ENCODE measurements around the gene RPP25. TPM values are rescaled to one million over a fixed set of nuclear protein-coding genes. Genes with fewer than 3 reads are reported as not detected.
A peak's percentile ranks its signal among the peaks of the same experiment; 100 is the strongest.

The RPP25 gene
- total and polyA plus RNA-seq, 2 of the 13 experiments (the other 11 are each of a cell fraction or from before 2014, with no cell fraction given): 0.05 to 0.11 TPM

DNA sequence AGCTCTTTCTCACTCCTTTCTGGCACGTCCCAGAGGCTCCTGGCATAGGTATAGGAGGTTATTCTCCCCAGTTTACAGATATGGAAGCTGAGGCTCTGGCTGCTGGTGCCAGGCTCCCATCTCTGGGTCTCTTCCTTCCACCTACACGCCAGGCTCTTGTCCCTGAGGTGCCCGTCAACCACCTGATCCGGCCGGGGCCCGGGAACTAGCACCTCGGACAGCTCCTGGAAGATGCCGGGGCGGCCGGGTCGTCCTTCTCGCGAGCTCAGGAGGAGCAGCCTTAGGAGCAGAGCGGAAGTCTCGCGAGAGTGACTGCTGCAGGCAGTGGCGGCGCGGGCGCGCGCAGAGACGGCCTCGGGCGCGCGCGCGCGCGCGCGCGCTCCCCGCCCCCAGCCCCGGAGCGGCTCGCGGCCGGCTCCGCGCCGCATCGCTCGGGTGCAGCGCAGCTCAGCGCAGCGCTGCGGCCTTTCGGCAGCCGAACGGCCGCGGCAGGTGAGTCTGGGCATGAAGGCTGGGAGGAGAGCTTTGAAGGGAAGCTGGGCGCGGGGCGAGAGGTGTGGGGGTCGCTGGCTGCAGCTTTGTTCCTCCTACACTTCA is 38.7 kb upstream of the RPP25 start, which contains the start of gene SCAMP5 (continued):
- TF ChIP-seq, protein P1, sequence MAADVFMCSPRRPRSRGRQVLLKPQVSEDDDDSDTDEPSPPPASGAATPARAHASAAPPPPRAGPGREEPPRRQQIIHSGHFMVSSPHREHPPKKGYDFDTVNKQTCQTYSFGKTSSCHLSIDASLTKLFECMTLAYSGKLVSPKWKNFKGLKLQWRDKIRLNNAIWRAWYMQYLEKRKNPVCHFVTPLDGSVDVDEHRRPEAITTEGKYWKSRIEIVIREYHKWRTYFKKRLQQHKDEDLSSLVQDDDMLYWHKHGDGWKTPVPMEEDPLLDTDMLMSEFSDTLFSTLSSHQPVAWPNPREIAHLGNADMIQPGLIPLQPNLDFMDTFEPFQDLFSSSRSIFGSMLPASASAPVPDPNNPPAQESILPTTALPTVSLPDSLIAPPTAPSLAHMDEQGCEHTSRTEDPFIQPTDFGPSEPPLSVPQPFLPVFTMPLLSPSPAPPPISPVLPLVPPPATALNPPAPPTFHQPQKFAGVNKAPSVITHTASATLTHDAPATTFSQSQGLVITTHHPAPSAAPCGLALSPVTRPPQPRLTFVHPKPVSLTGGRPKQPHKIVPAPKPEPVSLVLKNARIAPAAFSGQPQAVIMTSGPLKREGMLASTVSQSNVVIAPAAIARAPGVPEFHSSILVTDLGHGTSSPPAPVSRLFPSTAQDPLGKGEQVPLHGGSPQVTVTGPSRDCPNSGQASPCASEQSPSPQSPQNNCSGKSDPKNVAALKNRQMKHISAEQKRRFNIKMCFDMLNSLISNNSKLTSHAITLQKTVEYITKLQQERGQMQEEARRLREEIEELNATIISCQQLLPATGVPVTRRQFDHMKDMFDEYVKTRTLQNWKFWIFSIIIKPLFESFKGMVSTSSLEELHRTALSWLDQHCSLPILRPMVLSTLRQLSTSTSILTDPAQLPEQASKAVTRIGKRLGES (CRISPR knock-in tag; IDR thresholded peaks at IDR 0.05; ENCODE audit: borderline replicate concordance): peak; percentile 78; the same call in 1 of the 2 replicates
- TF ChIP-seq MED1 (CRISPR knock-in tag; IDR thresholded peaks at IDR 0.05) (peak; percentile 61; the same call in 1 of the 2 replicates), ZMAT5 (CRISPR knock-in tag; IDR thresholded peaks at IDR 0.05; ENCODE audit: borderline replicate concordance, low read depth) (no peak), FOXA1 (IDR thresholded peaks at IDR 0.05) (no peak), FOXA1 (CRISPR knock-in tag; IDR thresholded peaks at IDR 0.05) (no peak), ZNF260 (CRISPR knock-in tag; IDR thresholded peaks at IDR 0.05; ENCODE audit: borderline replicate concordance, low read depth) (no peak), MED8 (CRISPR knock-in tag; IDR thresholded peaks at IDR 0.05; ENCODE audit: insufficient replicate concordance) (no peak), SIN3A (IDR thresholded peaks at IDR 0.05; ENCODE audit: borderline replicate concordance, low read depth, low read length) (peak; percentile 99), TERF1 (CRISPR knock-in tag; IDR thresholded peaks at IDR 0.05) (0 out of 2 replicates have a peak, but pooled peaks have one; percentile 29), ZC3H13 (CRISPR knock-in tag; IDR thresholded peaks at IDR 0.05) (0 out of 2 replicates have a peak, but pooled peaks have one; percentile 54), ZSCAN25 (CRISPR knock-in tag; IDR thresholded peaks at IDR 0.05) (0 out of 2 replicates have a peak, but pooled peaks have one; percentile 55), ZNF24 (IDR thresholded peaks at IDR 0.05) (no peak), IKZF4 (CRISPR knock-in tag; IDR thresholded peaks at IDR 0.05; ENCODE audit: borderline replicate concordance, low read depth, not compliant biosample characterization) (peak; percentile 75), BRCA1 (CRISPR knock-in tag; IDR thresholded peaks at IDR 0.05) (peak; percentile 94; the same call in 1 of the 2 replicates), ZKSCAN5 (CRISPR knock-in tag; IDR thresholded peaks at IDR 0.05) (no peak), EHMT2 (IDR thresholded peaks at IDR 0.05; ENCODE audit: borderline replicate concordance, low read depth, low read length) (peak; percentile 92), ZFP36L1 (CRISPR knock-in tag; IDR thresholded peaks at IDR 0.05) (peak; percentile 86), ZNF644 (CRISPR knock-in tag; IDR thresholded peaks at IDR 0.05; ENCODE audit: low read depth) (no peak), ZNF207 (IDR thresholded peaks at IDR 0.05; ENCODE audit: borderline replicate concordance) (no peak), MED13 (CRISPR knock-in tag; IDR thresholded peaks at IDR 0.05) (peak; percentile 73; the same call in 1 of the 2 replicates)
- TF ChIP-seq, protein P2, sequence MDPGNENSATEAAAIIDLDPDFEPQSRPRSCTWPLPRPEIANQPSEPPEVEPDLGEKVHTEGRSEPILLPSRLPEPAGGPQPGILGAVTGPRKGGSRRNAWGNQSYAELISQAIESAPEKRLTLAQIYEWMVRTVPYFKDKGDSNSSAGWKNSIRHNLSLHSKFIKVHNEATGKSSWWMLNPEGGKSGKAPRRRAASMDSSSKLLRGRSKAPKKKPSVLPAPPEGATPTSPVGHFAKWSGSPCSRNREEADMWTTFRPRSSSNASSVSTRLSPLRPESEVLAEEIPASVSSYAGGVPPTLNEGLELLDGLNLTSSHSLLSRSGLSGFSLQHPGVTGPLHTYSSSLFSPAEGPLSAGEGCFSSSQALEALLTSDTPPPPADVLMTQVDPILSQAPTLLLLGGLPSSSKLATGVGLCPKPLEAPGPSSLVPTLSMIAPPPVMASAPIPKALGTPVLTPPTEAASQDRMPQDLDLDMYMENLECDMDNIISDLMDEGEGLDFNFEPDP (CRISPR knock-in tag; conservative IDR thresholded peaks at IDR 0.05): 0 out of 2 replicates have a peak, but pooled peaks have one; percentile 9
- TF ChIP-seq, protein P3, sequence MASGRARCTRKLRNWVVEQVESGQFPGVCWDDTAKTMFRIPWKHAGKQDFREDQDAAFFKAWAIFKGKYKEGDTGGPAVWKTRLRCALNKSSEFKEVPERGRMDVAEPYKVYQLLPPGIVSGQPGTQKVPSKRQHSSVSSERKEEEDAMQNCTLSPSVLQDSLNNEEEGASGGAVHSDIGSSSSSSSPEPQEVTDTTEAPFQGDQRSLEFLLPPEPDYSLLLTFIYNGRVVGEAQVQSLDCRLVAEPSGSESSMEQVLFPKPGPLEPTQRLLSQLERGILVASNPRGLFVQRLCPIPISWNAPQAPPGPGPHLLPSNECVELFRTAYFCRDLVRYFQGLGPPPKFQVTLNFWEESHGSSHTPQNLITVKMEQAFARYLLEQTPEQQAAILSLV (CRISPR knock-in tag; IDR thresholded peaks at IDR 0.05; ENCODE audit: borderline replicate concordance): no peak

All from HepG2 (cell line).